ENCODE results near the gene SIK2.

DNA sequence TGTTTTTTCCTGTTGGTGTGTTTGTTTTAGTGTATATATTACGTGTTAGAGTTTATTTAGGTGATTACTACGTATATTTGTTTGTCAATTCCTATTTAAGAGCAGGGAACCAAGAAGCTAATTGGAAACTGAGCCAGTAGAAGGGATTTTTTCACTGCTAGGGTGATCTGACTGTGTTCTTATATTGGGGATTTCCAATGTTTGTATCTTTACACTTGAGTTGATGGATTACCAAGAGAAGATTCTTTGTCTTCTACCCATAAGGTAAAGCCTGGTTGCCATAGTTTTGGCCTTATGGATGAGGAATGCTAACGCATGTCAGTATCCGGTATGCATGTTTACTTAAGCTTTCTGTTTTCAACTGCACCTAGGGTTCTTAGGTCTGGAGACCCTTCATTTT lies 35.6 kb downstream of the SIK2 start:
- no peak for TF ChIP-seq POLR2AphosphoS5 (IDR thresholded peaks at IDR 0.05)
- TF ChIP-seq CTCF (IDR thresholded peaks at IDR 0.05 in 8 of 11, conservative IDR thresholded peaks at IDR 0.05 in 3 of 11) = no peak

Data from spleen (tissue), 7 donors.